ENCODE results near the gene RAVER1. TPM values are rescaled to one million over a fixed set of nuclear protein-coding genes. Genes with fewer than 3 reads are reported as not detected.

The RAVER1 gene
- polyA plus RNA-seq, 3 donors, result 7.4 to 15.5 (median 8.7) TPM

- WGBS, 3 donors, result 5 to 15% (median 9%) methylated on average over 52 to 58 of the region's 58 CpGs
- no peak overlapping the region for H3K27ac ChIP-seq (ENCODE audit: low read depth, low read length)
These were observed 37.3 kb downstream of the RAVER1 start for GRCh38 chr19:10295847-10296591.

- WGBS, 3 donors, result 1 to 3% (median 2%) methylated on average over 48 of the region's 48 CpGs
- H3K27ac ChIP-seq (ENCODE audit: low read depth, low read length), result no peak overlapping the region
These were observed 38.0 kb downstream of the RAVER1 start for GRCh38 chr19:10295305-10295846.

GRCh38 chr19:10294368-10294697 is 39.0 kb downstream of the RAVER1 start:
- 5 to 18% (median 13%) methylated on average over 25 of the region's 25 CpGs for WGBS, 3 donors
- H3K27ac ChIP-seq (ENCODE audit: low read depth, low read length), result no peak overlapping the region

GRCh38 chr19:10293637-10294367 is 39.5 kb downstream of the RAVER1 start:
- WGBS, 3 donors, result 14 to 33% (median 32%) methylated on average over 49 of the region's 49 CpGs
- H3K27ac ChIP-seq (ENCODE audit: low read depth, low read length), result no peak overlapping the region

GRCh38 chr19:10292789-10293636 is 40.3 kb downstream of the RAVER1 start:
- H3K27ac ChIP-seq (ENCODE audit: low read depth, low read length), result no peak overlapping the region
- 10 to 26% (median 19%) methylated on average over 56 of the region's 56 CpGs for WGBS, 3 donors

GRCh38 chr19:10292206-10292788 is 41.0 kb downstream of the RAVER1 start:
- no peak overlapping the region for H3K27ac ChIP-seq (ENCODE audit: low read depth, low read length)
- 1 to 2% (median 2%) methylated on average over 39 to 45 of the region's 45 CpGs for WGBS, 3 donors

GRCh38 chr19:10291554-10292205 is 41.6 kb downstream of the RAVER1 start:
- WGBS, 3 donors, result 1 to 2% (median 1%) methylated on average over 49 of the region's 49 CpGs
- H3K27ac ChIP-seq (ENCODE audit: low read depth, low read length), result no peak overlapping the region

GRCh38 chr19:10290876-10291553 is 42.3 kb downstream of the RAVER1 start:
- H3K27ac ChIP-seq (ENCODE audit: low read depth, low read length), result no peak overlapping the region
- 1% methylated on average over 56 to 57 of the region's 57 CpGs for WGBS, 3 donors

- 1 to 2% (median 1%) methylated on average over 30 of the region's 30 CpGs for WGBS, 3 donors
These were observed 42.9 kb downstream of the RAVER1 start for GRCh38 chr19:10290357-10290875.

GRCh38 chr19:10289836-10290356 is 43.4 kb downstream of the RAVER1 start, which contains the start of gene ICAM5:
ICAM5 (plus strand) TSS chr19:10289952; CDS start chr19:10290044, 92 bp downstream.
- H3K27ac ChIP-seq (ENCODE audit: low read depth, low read length), result no peak within 1 kb of the TSS
- WGBS, 3 donors, result 1 to 2% (median 2%) methylated on average over 25 to 44 of the region's 45 CpGs

More at GRCh38 chr19:10290357-10290875, 42.9 kb downstream of the RAVER1 start:
- H3K27ac ChIP-seq (ENCODE audit: low read depth, low read length), result no peak overlapping the region

GRCh38 chr19:10289167-10289835 is 44.0 kb downstream of the RAVER1 start:
- WGBS, 3 donors, result 1% methylated on average over 44 to 50 of the region's 50 CpGs
- H3K27ac ChIP-seq (ENCODE audit: low read depth, low read length), result no peak overlapping the region

GRCh38 chr19:10288662-10289166 is 44.6 kb downstream of the RAVER1 start:
- 4 to 9% (median 5%) methylated on average over 23 of the region's 23 CpGs for WGBS, 3 donors
- no peak overlapping the region for H3K27ac ChIP-seq (ENCODE audit: low read depth, low read length)

- H3K27ac ChIP-seq (ENCODE audit: low read depth, low read length), result no peak within 1 kb of the TSS
- WGBS, 3 donors, result 2 to 5% (median 4%) methylated on average over 51 to 59 of the region's 59 CpGs
These were observed 46.3 kb downstream of the RAVER1 start, which contains the start of gene ICAM4 for GRCh38 chr19:10286803-10287737. ICAM4 (plus strand) TSS chr19:10286955; CDS start chr19:10287013, 58 bp downstream.

GRCh38 chr19:10285393-10285792 is 47.9 kb downstream of the RAVER1 start:
- H3K27ac ChIP-seq (ENCODE audit: low read depth, low read length), result no peak overlapping the region
- 87 to 94% (median 89%) methylated on average over 4 of the region's 4 CpGs for WGBS, 3 donors

- H3K27ac ChIP-seq (ENCODE audit: low read depth, low read length), result no peak overlapping the region
- WGBS, 3 donors, result 93 to 97% (median 94%) methylated on average over 13 of the region's 13 CpGs
These were observed 48.4 kb downstream of the RAVER1 start for GRCh38 chr19:10284960-10285278.

Data from adipose tissue (tissue), 3 donors.